Fibroblast of peridontal ligament (primary cell): ENCODE results near the gene LRRC46.
A peak's percentile ranks its signal among the peaks of the same experiment; 100 is the strongest.

Experiments
- DNase-seq: peaks from one replicate; pipeline ENCODE4 v3.0.0-alpha.2; 2010; ENCODE audit errors: extremely low read depth

The LRRC46 gene, protein sequence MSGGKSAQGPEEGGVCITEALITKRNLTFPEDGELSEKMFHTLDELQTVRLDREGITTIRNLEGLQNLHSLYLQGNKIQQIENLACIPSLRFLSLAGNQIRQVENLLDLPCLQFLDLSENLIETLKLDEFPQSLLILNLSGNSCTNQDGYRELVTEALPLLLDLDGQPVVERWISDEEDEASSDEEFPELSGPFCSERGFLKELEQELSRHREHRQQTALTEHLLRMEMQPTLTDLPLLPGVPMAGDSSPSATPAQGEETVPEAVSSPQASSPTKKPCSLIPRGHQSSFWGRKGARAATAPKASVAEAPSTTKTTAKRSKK

DNA sequence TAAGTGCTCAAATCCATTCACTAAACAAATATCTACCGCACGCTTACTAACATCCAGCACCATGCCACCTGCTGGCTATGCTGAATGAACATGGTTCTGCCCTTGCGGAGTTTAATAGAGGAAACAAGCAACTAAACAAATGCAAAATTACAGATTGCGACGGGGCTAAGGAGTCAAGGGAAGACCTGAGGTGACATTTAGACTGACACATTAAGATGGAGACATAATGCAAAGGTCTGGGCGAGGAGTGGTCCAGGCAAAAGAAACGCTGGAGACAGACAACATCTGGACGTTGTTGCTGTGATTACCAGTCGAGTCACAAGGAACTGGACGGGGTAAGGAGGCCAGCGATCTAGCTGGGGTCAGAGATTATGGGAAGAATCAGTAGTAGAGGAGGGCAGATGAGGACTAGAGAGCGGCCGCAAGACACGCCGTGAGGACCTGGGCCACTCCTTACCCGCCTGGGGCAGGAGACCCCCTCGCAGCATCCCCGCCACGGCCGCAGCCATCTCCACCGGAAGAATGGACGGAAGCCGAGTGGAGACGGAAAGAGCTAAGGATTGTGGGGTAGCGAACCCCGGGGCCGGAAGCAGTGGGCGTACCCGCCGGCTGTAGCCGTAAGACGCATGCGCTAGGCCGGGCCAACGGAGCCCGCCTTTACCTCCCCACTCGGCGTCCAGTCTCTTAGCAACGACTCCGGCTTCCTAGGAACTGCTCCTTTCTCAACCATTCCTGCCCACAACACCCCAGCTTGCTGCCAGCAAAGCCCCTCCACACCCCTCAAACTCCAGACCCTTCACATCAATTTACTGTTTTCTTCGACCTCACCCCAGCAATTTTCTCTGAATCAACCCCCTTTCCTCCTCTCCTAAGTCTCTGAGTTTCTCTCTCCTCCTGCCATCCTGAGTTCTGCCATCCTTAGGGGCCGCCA lies at the start of gene LRRC46, which contains the start of gene MRPL10:
LRRC46 (plus strand) TSS at position 668 of the 931 bp plus-strand sequence. CDS start 320 bp downstream, outside the sequence.
MRPL10 (minus strand) TSS at position 539 of the 931 bp plus-strand sequence; CDS start at position 509, 30 bp downstream.
- peak; percentile 91 for DNase-seq

DNA sequence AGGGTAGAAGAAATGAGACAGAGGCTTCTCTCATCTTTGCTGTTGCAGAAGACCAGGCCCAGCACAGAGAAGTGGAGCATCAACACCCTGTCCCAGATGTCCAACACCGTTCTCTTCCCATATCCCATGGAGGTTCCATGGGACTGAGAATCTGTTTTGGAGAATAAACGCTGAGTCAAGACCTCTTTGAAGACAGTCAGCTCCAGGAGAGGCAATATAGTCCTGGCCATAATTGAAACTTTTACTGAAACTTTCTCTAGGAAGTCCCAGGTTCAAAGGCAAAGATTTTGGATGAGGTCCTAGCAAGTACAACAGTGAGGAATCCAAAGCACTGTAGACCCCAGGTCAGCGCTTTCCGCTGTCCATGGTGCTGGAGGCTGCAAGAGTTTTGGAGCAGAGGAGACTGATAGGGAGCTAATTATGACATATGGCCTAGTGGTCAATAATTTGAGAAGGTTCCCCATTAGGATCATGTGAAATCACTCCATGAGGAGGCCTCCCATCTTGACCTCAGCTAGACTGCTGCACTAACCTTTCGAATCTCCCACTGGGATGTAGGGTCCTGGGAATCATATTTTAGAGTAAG lies 45.8 kb upstream of the LRRC46 start:
- DNase-seq = peak; percentile 12

DNA sequence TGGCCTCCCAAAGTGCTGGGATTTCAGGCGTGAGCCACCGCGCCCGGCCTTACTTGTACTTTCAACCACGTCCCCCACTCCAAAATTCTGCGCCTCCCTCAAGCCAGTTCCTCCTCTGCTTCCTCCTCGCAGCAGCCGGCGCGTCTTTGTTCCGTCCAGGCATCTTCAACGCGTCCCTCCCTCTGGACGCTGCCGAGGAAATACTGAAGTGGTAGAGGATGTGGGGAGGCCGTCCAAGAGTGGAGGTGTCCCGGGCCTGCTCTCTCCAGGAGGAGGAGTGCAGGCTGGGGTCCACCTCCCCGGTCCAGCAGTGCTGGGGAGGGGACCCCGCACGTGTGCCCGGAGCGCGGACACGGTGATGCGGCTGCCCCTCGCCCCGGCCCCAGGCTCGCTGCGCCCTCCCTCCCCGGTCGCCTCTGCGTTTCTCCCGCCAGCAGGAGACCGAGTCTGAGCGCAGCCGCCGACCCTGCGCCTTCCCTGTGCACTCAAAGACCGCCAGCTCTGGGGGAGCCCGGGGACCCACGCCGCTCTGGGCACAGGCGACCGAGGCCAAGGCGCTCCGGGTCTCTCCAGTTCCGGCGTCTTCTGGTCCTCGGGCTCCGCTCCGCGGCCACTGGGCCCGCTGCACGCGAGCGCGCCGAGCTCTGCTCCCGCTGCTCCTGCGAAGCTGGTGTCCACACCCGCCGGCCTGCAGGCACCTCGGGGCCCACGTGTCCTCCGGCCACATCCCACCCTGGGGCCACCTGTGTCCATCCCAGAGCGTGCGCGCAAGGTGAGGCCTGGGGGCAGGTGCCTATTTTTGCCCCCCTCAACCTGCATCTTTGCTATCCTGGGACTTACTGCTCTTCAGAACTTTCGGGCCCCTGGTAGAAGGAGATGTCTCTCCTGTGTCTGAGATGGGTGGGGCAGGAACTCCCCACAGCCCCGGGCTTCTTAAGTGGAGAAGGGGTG lies 41.6 kb upstream of the LRRC46 start:
- DNase-seq = peak; percentile 25

DNA sequence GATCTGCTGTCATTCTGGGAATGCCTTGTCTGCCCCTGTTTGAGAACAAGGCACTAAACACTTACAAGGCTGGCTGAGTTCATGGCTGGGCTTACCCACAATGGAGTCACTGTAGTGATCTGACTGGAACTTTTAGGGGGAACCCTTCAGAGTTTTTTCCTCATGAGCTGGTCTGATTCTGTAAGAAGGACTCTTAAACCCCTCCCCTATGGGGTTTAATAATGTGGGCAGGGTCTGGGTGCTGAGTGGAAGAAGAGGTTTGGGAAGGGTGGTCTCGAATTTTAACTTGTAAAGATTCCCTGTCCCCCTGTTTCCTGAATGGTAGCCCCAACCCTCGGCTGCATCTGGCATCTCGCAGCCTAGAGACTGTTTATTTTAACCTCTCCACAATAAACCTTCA lies 40.4 kb upstream of the LRRC46 start:
- DNase-seq = no peak

DNA sequence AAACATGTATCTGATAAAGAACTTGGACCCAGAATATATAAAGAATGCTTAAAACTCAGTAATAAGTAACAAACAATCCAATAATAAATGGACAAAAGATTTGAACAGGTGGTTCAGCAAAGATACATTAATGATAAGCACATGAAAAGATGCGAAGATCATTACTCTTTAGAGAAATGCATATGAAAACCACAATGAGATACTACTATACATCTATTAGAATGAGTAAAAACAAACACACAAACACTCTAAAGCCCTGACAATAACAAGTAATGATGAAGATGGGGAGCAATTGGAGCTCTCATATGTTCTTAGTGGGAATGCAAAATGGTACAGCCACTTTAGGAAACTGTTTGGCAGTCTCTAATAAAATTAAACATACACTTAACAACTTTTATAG lies 39.0 kb upstream of the LRRC46 start:
- DNase-seq = no peak

DNA sequence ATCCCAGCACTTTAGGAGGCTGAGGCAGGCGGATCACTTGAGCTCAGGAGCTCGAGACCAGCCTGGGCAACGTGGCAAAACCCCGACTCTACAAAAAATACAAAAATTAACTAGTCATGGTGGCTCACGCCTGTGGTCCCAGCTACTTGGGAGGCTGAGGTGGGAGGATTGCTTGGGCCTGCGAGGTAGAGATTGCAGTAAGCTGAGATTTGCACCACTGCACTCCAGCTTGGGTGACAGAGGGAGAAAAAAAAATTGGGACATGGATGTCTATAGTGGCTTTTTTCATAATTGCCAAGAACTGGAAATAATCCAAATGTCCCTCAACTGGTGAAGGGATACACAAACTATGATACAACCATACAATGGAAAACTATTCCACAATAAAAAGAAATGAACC lies 38.5 kb upstream of the LRRC46 start:
- DNase-seq = no peak

DNA sequence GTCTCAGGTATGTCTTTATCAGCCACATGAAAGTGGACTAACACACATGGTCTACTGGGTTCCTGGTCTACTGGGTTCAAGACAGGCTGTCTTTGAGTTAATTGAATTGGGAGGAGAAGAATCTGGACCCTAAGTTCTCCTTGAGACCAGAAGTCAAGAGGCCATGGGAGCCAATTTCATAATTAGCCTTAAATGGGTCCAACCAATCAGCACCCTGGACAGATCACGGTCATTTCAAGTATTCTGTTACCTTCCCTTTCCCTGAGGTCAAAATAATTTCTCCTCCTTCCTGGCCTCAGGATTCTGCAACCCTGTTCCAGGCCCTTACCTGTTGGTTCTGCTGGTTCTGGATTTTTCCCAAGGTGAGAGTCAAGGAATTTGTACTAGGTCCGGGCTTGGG lies 33.7 kb upstream of the LRRC46 start:
- peak; percentile 8 for DNase-seq

DNA sequence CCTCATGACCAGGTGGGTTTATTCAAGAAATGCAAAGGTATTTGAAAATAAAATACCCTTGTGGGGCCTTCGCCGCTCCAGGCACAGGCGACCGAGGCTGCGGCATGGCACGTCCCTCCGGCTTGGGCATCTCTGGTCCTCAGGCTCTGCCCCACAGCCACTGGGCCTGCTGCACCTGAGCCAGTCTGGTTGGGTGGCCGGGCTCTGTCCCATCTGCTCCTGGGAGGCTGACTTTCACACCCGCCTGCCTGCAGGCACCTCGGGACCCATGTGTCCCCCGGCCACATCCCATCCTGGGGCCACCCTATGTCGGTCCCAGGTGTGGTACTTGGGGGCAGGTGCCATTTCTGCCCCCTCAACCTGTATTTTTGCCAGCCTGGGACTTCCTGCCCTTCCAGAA lies 30.8 kb upstream of the LRRC46 start:
- no peak for DNase-seq

DNA sequence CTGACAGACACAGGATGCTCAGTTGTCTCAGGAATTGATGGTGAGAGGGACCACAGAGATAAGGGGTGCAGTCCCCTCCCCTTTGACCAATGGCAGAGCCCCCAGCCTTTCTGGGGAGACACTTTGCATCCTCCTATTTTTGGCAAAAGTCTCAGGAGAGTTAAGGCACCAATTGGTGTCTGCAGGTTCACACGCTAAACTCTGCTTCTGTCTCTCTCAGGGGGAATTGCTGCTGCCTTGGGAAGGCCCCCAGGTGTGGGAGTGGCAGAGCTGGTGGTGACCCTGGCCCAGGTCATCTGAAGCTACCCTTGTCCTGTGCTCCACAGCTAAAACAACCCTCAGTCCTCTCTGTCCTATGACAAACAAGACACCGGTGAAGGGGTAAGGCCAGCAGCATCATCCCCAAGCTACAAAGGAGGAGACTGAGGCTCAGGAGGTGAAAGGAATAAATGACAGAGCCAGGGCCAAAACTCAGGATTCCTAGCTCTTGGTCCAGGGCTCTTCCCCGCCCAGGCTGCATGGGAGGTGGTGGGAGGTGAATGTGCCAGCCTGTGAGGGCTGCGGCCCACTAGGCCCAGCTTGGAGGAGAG lies 30.2 kb upstream of the LRRC46 start:
- DNase-seq = no peak

DNA sequence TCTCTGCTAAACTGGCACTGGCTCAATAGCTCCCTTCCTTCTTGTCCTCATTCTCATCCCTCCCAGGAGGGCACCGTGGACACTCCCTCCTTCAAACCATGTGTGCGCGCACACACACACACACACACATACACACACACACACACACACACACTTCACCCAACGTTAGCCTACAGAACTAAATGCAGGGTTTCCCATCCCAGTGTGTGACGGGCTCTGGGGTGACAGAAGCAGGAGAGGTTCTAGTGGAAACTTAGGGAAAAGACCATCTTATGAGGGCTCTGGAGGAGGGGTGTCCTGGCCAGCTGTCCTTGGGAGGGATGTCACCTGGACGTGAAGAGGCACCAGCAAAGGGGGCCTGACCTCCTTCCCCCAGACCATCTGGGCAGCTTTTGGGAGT lies 29.6 kb upstream of the LRRC46 start:
- DNase-seq = no peak

DNA sequence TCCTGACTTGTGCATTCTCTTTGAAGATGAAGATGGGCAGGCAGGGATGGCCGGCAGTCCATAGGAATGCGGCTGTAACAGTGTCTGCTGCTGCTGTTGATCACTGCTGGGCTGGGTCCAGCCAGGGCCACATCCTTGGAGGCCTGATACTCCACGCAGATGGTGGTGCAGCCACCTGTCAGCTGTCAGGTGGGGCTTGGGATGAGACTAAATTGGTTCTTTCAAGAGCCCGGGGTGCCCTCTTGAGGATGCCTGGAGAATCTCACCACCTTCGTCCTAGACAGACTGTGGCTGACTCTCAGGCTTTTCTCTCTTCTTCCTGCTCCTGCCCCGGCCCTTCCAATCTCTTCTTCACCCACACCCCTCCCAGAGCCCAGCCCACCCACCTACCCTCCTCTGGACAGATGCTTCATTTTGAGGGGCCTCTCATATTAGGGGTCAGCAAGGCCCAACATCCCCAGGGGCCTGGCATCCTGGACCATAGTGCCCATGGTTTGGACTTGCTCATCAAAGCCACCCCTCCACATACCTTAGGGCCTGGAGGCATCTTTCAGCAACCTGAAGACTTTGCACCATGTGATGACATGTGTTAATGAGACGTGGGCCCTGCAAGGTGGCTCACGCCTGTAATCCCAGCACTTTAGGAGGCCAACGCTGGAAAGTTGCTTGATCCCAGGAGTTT lies 29.0 kb upstream of the LRRC46 start:
- peak; percentile 35 for DNase-seq

DNA sequence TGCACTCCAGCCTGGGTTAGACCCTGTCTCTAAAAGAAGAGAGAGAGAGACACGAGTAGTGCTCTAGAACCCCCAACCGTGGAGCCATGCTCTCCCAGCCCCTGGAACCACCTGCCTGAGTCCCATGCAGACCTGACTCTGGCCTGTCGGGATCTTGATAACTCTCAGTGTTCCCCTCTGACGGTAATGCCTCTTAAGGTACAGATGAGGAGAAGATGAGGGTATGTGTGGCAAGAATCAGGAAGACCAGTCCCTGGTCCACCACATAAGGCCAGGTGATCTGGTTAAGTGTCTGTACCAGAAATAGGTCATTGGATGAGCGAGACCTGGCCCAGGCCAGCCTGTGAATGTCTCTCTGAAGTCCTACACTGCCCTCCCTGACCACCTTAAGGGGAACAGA lies 28.3 kb upstream of the LRRC46 start:
- DNase-seq = no peak

DNA sequence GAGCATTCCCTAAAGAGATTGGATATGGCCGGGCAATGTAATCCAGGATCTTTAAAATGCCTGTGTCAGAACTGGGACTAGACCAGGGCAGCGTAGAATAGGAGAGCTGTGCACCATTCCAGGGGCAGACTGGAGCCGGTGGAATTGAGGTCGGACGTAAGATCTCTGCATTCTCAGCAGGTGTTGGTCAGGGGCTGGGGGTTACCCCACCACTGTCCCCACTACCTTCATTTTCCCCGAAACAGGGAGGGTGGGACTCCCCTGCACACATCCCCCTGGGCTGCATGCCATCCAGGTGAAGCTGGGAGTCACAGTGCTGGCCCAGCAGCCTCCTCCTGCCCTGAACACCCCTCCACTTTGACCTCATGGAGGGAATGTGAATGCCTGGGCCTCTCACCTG lies 27.7 kb upstream of the LRRC46 start:
- no peak for DNase-seq

DNA sequence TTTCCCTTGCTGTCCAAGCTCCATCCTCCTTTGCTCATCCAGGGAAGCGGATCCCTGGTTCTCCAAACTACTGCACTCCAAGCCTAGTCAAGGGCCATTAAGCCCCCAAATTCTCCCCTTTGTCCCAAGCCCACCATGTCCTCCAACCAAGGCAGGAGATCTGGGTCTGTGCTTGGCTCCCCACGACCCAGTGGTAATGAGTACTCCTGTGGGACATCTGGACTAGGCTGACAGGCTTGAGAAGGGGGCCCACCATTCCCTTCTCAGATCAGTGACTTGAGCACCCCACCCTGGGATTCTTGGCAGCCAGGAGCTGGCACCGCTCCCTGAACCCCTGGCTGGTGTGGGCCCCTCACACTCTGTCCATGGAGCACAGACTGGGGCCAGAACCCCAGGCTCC lies 27.0 kb upstream of the LRRC46 start:
- DNase-seq = no peak

DNA sequence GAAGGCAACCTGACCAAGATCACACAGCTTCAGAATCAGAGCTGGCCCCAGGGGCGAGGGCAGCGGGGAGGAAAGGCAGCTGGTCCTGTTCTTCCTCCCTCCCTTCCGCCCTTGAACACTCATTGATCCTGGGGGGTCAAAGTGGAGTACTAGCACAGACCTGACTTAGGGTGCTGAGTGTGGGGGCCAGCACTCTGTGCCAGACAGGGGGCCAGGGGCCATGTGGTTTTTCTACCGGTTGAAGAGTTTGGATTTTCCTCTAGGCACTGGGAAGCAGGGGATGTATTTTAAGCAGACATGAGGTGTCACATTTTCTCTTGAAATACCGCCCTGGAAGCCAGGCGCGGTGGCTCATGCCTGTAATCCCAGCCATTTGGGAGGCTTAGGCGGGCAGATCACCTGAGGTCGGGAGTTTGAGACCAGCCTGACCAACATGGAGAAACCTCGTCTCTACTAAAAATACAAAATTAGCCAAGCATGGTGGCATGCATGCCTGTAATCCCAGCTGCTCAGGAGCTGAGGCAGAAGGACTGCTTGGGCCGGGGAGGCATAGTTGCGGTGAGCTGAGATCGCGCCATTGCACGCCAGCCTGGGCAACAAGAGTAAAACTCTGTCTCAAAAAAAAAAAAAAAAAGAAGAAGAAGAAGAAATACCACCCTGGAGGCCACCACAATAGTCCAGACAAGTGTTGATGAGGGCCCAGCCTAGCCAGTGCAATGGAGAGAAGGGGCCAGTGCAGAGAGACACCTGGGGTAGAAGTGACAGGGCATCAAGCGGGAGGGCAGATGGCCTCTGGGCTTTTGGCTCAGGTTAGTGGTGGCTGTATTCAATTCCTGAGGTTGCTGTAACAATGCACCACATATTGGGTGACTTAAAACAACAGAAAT lies 25.2 kb upstream of the LRRC46 start:
- no peak for DNase-seq

DNA sequence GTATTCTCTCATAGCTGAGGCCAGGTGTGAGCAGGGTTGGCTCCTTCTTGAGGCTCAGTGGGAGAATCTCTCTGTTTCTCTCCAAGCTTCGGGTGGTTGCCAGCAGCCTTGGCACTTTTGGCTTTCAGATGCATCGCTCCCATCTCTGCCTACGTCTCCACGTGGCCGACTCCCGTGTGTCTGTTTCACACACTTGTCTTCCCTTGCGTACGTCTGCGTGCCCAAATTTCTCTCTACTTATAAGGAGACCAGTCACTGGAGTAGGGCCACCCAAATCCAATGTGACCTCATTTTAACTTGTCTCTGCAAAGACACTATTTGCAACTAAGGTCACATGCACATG lies 24.6 kb upstream of the LRRC46 start:
- DNase-seq = no peak

DNA sequence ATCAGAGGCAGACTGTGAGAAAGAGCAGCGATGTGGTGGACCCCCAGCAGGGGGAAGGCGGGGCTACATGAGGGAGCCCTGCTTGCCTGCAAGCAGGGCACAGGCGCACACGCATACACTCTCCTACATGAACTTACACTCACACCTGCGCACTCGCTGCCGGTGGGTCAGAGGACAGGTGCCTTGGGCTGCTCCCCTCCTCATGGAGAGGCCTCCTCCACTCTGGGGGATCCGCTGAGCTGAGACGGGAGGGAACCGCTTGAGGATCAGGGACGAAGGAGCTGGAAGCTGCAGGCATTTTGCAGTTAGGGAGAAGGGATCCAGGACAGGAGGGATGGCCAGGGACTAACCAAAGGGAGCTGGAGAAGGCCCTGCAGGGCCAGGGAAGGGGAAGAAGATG lies 24.0 kb upstream of the LRRC46 start:
- no peak for DNase-seq

DNA sequence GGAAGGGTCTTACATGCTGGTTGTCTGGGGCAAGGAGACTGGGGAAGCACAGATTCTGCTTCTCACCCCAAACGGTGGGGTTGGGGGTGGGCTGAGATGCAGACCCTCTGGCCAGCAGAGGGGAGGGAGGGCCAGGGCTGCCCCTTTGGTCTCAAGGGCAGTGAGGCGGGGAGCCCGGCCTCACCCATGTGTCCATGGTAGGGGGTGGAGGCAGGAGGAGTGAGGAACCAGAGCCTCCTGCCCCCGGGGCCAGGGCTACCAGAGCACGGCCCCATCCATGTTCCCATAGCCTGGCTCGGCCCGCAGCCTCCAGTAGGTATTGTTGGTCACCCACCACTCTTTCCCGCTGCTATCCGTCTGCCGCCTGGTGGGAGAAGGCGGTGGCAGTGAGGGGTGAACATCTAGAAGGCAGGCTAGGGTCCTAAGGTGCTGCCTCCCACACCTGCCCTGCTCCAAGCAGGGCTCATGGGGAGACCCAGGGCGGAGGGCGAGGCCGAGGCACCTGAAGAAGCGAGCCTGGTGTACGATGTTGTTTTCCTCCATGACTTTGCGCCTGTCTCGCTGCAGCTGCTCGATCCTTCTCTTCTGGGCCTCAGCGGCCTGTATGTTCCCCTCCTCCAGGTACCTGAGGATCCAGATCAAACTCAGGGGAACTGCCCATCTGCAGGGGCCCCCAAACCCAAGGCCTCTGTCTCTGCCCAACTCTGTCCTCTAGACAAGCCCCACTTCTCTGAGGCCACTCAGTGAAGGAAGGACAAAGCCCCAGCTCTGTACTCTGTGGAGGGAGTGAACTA lies 23.2 kb upstream of the LRRC46 start:
- DNase-seq = no peak
